ENCODE data around the gene DCAF11.

The DCAF11 gene

GRCh38 chr14:24131549-24131966, 17.0 kb downstream of the DCAF11 start:
- no peak for TF ChIP-seq CTCF (IDR thresholded peaks at IDR 0.05; ENCODE audit: insufficient read depth, missing control alignments)
- FAIRE-seq (no peak), DNase-seq (ENCODE audit: insufficient read length, low spot score) (no peak)

- DNase-seq (ENCODE audit: insufficient read length, low spot score) (no peak), FAIRE-seq (no peak)
- TF ChIP-seq CTCF (IDR thresholded peaks at IDR 0.05; ENCODE audit: insufficient read depth, missing control alignments) = no peak
Measured at GRCh38 chr14:24132061-24132685, 17.6 kb downstream of the DCAF11 start.

GRCh38 chr14:24132976-24133375, 18.4 kb downstream of the DCAF11 start:
- TF ChIP-seq CTCF (IDR thresholded peaks at IDR 0.05; ENCODE audit: insufficient read depth, missing control alignments) = no peak
- no peak for FAIRE-seq

GRCh38 chr14:24133735-24134134, 19.2 kb downstream of the DCAF11 start:
- FAIRE-seq = no peak
- no peak for TF ChIP-seq CTCF (IDR thresholded peaks at IDR 0.05; ENCODE audit: insufficient read depth, missing control alignments)
- DNase-seq (ENCODE audit: insufficient read length, low spot score) = no peak

More at GRCh38 chr14:24132976-24133375, 18.4 kb downstream of the DCAF11 start:
- DNase-seq (ENCODE audit: insufficient read length, low spot score) = no peak

- FAIRE-seq (no peak), DNase-seq (ENCODE audit: insufficient read length, low spot score) (no peak)
- TF ChIP-seq CTCF (IDR thresholded peaks at IDR 0.05; ENCODE audit: insufficient read depth, missing control alignments) = no peak
Measured at GRCh38 chr14:24135584-24135833, 20.9 kb downstream of the DCAF11 start.

GRCh38 chr14:24135834-24136683, 21.5 kb downstream of the DCAF11 start, which contains the start of gene PSME1:
TSS of gene PSME1 (plus strand) at chr14:24136194. CDS start at chr14:24136263, 69 bp downstream.
- TF ChIP-seq CTCF (IDR thresholded peaks at IDR 0.05; ENCODE audit: insufficient read depth, missing control alignments) = no peak
- FAIRE-seq = no peak
- peak; percentile 90 for DNase-seq (ENCODE audit: insufficient read length, low spot score)
